Motor neuron (in vitro differentiated cells): ENCODE results near the gene FLRT1. TPM values are rescaled to one million over a fixed set of nuclear protein-coding genes. Genes with fewer than 3 reads are reported as not detected.

ENCODE experiments used
- ATAC-seq, 8 experiments: fragments of 200-7000 bp; cut with Tn5 transposase; replicated peaks in 6 of 8; 2 replicates each; pipeline ENCODE4 v1.8.0; 2021; ENCODE audit warnings: mild to moderate bottlenecking in 8 of 8, moderate library complexity in 8 of 8
- H3K27ac ChIP-seq, 2 donors: fragments of 250-450 bp; sonication (Bioruptor Pico); 2 replicates each; pipeline ENCODE4 v1.9.0; 2021; ENCODE audit warnings: antibody characterized with exemption in 2 of 2, mild to moderate bottlenecking in 2 of 2, moderate library complexity in 1 of 2
- H3K4me1 ChIP-seq, 2 donors: fragments of 250-450 bp; sonication (Bioruptor Pico); replicated peaks in 1 of 2; 2 replicates each; pipeline ENCODE4 v1.6.1; 2021; ENCODE audit warnings: antibody characterized with exemption in 2 of 2, mild to moderate bottlenecking in 2 of 2, moderate library complexity in 1 of 2
- H3K4me3 ChIP-seq, 5 donors: fragments of 250-450 bp; sonication (Bioruptor Pico); 2 replicates each; pipeline ENCODE4 v1.9.0; 2021; ENCODE audit warnings: antibody characterized with exemption in 5 of 5, mild to moderate bottlenecking in 5 of 5, moderate library complexity in 4 of 5
- WGBS, 10 experiments: fragments of 450-650 bp; shearing (Covaris generic); methylation state at CpG; one replicate each; pipeline ENCODE4 v1.0.0; 2022; 5-methylcytosine and 5-hydroxymethylcytosine counted together
- in situ Hi-C, 9 experiments: fragments of 400-800 bp; cut with MboI; loops; one replicate each; pipeline ENCODE4 v1.15.0; 2021; ENCODE audit warnings: low sequenced_read_pairs in 9 of 9, low pct_unique_long_range_greater_than_20kb in 2 of 9; ENCODE audit not compliant: unreplicated experiment in 9 of 9
- total RNA-seq, 8 experiments: library from RNA; unstranded; fragments of 300-600 nt; gene quantifications; 2 replicates each; pipeline versions ENCODE4 v1.2.3 to v1.2.4, GENCODE V29; 2022

The FLRT1 gene
- total RNA-seq, 8 experiments from 2014 or later: 0.31 to 10.1 (median 3.6) TPM

DNA sequence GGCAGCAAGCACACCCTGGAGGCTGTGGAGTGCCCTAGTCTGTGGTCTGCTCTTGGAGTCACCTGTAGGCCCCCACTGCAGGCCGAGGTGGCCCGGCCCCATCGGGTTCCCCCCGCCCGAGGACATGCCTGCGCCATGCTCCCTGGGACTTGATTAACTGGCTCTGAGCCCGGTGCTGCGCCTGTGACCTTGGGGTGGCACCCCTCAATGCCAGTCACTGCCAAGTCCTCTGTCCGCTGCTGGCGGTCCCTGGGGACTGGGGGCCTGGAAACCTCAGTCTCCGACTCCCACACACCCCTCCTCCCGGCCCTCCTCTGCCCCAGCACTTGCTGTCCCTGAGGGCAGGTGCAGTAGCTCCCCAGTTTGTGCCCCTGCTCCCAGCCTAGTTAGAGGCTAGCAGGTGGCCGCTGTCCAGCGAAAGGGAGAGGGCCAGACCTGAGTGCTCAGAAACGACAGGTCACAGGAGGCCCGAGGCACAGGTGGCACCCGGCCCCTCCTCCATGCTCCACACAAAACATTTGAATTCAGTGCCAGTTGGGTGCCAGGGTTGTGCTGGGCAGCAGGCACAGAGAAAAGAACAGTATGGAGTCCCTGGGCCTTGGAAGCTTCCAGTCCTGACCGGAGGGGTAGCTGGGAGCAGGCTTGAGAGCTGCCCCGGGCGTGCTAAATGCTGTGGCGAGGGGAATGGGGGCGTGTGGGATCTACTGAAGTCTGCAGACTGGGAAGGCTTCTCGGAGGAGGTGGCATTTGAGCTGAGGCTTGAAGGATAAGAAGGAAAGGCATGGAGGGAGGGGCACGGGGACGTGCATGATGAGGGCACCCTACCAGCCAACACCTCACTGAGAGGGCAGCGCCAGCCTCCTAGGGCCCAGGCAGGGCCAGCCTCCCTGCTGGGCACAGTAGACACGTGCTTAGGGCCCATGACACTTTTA, 16.4 kb upstream of the FLRT1 start:
- Histone ChIP-seq H3K4me1 (peaks cover 42 to 50% of the 10 kb centered on the region in 2 donors), H3K4me3 (no peak overlapping the region), H3K27ac (no peak overlapping the region)
- in situ Hi-C loops: no loop called here
- WGBS, 10 experiments: 38 to 100% (median 93%) methylated on average over 1 to 5 of the region's 27 CpGs; no CpG with 5 or more reads in 4 of the 10 experiments
- ATAC-seq: no peak

- ATAC-seq: peak in 3 of 8 experiments; percentile 1 to 15 (median 7)
- 40 to 93% methylated on average over 1 to 3 of the region's 22 CpGs; no CpG with 5 or more reads in 8 of the 10 experiments for WGBS, 10 experiments
- in situ Hi-C loops: no loop called here
- Histone ChIP-seq H3K4me1 (peaks cover 40 to 48% of the 10 kb centered on the region in 2 donors), H3K27ac (peak overlapping the region in 1 of 2 donors; percentile 15), H3K4me3 (no peak overlapping the region)
Observed at GRCh38 chr11:64020976-64021756, 14.6 kb upstream of the FLRT1 start.

DNA sequence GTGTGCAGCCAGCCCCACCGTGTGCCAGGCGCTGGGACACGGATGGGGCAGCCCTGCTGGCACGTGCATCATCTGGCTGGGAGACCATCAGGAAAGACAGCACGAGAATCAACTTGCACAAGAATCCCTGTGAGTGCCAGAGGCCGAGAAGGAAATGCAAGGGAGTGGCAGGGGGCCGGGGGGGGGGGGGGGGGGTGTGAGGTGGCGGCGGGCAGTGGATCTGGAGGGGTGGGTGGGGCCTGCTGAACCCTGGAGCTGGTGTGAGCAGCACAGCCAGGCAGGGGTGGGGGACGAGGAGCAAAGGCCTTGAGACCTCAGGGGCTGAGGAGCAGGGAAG, 14.0 kb upstream of the FLRT1 start:
- peak overlapping the region in 1 of 2 donors; percentile 15 for H3K27ac ChIP-seq
- H3K4me1 ChIP-seq: peaks cover 36 to 42% of the 10 kb centered on the region in 2 donors
- in situ Hi-C loops: no loop called here
- 18% methylated on average over 3 of the region's 10 CpGs; no CpG with 5 or more reads in 9 of the 10 experiments for WGBS, 10 experiments
- H3K4me3 ChIP-seq: no peak overlapping the region
- ATAC-seq: peak in 7 of 8 experiments; percentile 39 to 69 (median 59)

DNA sequence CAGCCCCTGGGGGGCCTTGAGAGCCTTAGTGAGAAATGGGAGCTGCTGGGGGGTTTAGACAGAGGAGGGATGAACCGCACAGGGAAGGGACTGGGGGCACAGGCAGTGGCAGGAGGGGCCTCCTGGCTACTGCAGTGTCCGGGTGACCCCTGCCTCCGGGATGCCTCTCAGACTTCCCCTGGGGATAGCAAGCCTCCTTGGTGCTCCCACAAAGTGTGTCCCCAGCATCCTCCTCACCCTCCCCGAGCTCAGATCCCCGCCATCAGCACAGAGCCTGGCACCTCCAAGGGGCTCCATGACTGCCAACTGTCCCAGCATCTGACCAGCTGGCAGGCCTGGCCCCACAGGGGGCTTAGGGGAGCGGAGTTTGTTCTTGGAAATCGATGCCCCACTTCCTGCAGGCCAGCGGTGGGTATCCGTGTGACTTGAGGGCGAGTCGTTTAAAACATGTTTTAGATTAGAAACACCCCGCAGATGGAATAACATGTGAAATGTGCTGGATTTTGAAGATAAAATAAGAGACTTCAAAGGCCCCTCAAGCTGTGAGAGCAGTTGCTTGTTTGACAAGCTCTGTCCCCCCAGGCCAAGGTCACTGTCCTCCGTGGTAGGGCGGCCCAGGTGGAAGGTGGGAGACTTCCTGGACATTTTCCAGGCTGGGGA, 13.5 kb upstream of the FLRT1 start:
- WGBS, 10 experiments: 0 to 100% (median 86%) methylated on average over 1 to 2 of the region's 14 CpGs; no CpG with 5 or more reads in 7 of the 10 experiments
- no peak overlapping the region for H3K27ac ChIP-seq
- peak in 4 of 8 experiments; percentile 7 to 28 (median 12) for ATAC-seq
- no peak overlapping the region for H3K4me3 ChIP-seq
- in situ Hi-C loops: no loop called here
- H3K4me1 ChIP-seq: peaks cover 40 to 45% of the 10 kb centered on the region in 2 donors

DNA sequence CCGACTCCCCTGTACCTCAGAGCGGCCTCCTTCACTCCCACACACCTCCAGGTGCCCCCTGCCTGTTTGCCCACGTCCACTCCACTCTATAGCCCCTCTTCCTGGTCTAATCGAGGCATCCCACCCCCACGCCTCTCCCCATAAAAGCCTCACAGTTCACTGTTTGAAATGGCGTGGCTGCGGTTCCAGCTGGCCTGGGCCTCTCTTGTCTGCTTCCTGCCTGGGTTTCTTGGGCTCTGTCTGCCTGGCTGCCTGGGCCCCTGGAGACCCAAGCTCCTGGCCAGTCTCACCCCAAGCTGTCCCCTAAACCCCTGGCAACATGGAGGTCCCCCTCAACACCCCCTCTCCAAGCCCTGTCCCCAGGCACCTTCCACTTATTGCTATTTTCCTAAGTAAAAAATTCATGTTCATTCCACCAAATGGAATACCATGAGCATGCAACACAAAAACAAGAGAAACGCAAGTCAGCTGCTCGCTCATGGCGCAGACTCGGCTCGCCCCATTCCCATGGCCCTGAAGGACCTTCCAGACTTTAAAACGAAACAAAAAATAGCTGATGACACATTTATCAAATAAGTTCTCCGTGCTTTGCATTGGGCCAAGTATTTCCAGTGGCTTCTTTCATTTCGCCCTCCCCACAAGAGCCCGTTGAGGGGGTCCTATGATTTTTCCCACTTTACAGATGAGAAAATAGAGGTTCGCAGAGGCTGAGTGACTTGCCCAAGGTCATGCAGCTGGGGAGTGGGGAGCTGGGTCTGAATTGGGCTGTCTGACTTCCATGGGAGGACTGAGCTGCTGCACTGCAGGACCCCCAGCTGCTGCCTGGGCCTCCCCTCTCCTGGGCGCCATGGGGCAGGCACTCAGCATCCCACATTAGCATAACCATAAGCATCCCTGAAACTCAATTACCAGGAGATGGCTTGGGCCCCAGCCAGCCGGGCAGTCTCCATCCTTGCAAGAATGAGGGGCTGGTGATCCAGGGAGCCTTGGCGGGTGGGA, 11.7 kb upstream of the FLRT1 start:
- in situ Hi-C loops: no loop called here
- H3K4me3 ChIP-seq: no peak overlapping the region
- no peak for ATAC-seq
- 78 to 96% (median 83%) methylated on average over 4 to 10 of the region's 20 CpGs; no CpG with 5 or more reads in 3 of the 10 experiments for whole genome bisulfite sequencing, 10 experiments
- no peak overlapping the region for H3K27ac ChIP-seq
- peaks cover 56 to 61% of the 10 kb centered on the region in 2 donors for H3K4me1 ChIP-seq

DNA sequence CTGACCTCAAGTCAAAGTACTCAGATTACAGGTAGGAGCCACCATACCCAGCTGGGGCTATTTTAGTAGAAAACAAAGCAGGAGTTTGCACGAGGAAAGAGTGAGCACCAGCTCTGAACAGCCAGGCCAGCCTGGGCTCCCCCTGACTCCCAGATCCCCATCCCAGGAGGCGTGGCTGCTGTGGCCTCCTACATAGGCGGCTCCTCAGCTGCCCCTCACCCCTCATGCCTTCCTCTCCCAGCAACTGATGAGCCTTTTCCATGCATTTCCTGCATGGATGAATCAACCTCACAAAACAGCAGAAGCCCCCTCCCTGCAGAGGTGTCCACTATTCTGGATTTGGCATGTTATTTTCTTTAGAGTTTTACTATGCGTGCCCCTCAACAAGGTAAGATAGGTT, 10.5 kb upstream of the FLRT1 start:
- peaks cover 68 to 73% of the 10 kb centered on the region in 2 donors for H3K4me1 ChIP-seq
- ATAC-seq: peak in 5 of 8 experiments; percentile 1 to 26 (median 16)
- in situ Hi-C loops: loop anchor here in 1 of 9 experiments (25.0 kb wide), 1 partner anchor 112 kb away; no protein-coding TSS in a partner anchor
- peak overlapping the region in 1 of 2 donors; percentile 5 for H3K27ac ChIP-seq
- 0 to 80% (median 60%) methylated on average over 1 to 2 of the region's 4 CpGs; no CpG with 5 or more reads in 5 of the 10 experiments for WGBS, 10 experiments
- H3K4me3 ChIP-seq: no peak overlapping the region

GRCh38 chr11:64026575-64027205, 9.0 kb upstream of the FLRT1 start:
- Histone ChIP-seq H3K4me3 (no peak overlapping the region), H3K27ac (no peak overlapping the region), H3K4me1 (peaks cover 64 to 70% of the 10 kb centered on the region in 2 donors)
- no peak for ATAC-seq
- in situ Hi-C loops: loop anchor here in 1 of 9 experiments (25.0 kb wide), 1 partner anchor 111 kb away; no protein-coding TSS in a partner anchor
- 73 to 100% (median 92%) methylated on average over 2 to 5 of the region's 7 CpGs; no CpG with 5 or more reads in 3 of the 10 experiments for WGBS, 10 experiments

- Histone ChIP-seq H3K27ac (peak overlapping the region; percentile 42 to 72), H3K4me3 (peak overlapping the region in 2 of 5 donors; percentile 6 to 10), H3K4me1 (peaks cover 60 to 62% of the 10 kb centered on the region in 2 donors)
- in situ Hi-C loops: loop anchor here in 1 of 9 experiments (25.0 kb wide), 1 partner anchor 109 kb away; no protein-coding TSS in a partner anchor
- WGBS, 10 experiments: 0 to 100% (median 80%) methylated on average over 1 to 6 of the region's 20 CpGs; no CpG with 5 or more reads in 3 of the 10 experiments
- ATAC-seq: no peak
Observed at GRCh38 chr11:64027651-64028397, 7.9 kb upstream of the FLRT1 start.

DNA sequence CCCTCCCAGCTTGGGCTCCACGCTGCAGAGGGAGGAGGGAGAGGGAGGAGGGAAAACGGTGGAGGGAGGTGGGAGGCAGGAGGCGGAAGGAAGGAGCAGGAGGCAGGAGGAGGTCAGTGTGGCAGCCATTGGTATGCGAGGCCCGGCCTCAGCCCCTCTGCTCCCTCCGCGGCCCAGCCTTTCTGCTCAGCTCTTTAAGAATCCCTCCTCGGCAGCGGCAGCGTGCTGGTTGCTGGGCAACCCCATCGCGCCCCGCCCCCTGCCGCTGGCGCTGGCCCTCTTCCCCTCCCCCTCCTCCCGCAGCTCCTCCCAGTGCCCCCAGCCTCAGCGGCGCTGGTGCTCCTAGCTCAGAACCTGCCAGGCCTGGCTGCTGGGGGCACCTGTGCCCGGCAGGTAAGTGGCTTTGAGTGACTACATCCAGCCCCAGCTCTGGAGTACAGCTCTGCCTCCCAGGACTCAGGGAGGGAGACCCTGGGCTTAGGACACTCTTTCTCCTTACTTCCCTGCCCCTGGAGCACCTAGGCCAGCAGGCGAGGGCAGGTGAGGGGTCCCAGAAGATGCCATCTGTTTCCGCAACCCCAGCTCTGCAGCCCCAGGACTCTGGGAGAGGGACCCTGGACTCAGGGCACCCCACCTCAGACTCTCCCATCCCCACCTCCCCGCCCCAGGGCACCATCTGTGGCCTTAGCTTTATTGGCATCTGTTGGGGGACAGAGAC, 7.2 kb upstream of the FLRT1 start:
- in situ Hi-C loops: loop anchor here in 1 of 9 experiments (25.0 kb wide), 1 partner anchor 109 kb away; no protein-coding TSS in a partner anchor
- WGBS, 10 experiments: 0 to 50% methylated on average over 1 of the region's 22 CpGs; no CpG with 5 or more reads in 8 of the 10 experiments
- ATAC-seq: peak; percentile 54 to 83 (median 75)
- Histone ChIP-seq H3K27ac (peak overlapping the region; percentile 42 to 79), H3K4me1 (peaks cover 61 to 63% of the 10 kb centered on the region in 2 donors), H3K4me3 (peak overlapping the region in 2 of 5 donors; percentile 6 to 13)

- peaks cover 55 to 60% of the 10 kb centered on the region in 2 donors for H3K4me1 ChIP-seq
- in situ Hi-C loops: loop anchor here in 1 of 9 experiments (25.0 kb wide), 1 partner anchor 108 kb away; no protein-coding TSS in a partner anchor
- peak overlapping the region; percentile 20 to 79 for H3K27ac ChIP-seq
- no CpG with 5 or more reads among the region's 8 CpGs for WGBS, 10 experiments
- peak overlapping the region in 2 of 5 donors; percentile 3 to 13 for H3K4me3 ChIP-seq
- peak in 5 of 8 experiments; percentile 73 to 78 (median 75) for ATAC-seq
Observed at GRCh38 chr11:64029773-64030172, 6.0 kb upstream of the FLRT1 start.
